HepG2 (cell line): ENCODE data around the gene PRPSAP1. TPM values are rescaled to one million over a fixed set of nuclear protein-coding genes. Genes with fewer than 3 reads are reported as not detected.
A peak's percentile ranks its signal among the peaks of the same experiment; 100 is the strongest.

Experiments
- CHD2 ChIP-seq: IDR thresholded peaks from 2 replicates; pipeline ENCODE4 v1.6.1; 2011; ENCODE audit warnings: low read depth, low read length, improper control_type of control experiment
- ETV6 ChIP-seq: sonication (generic); formaldehyde crosslinking; conservative IDR thresholded peaks from 2 replicates; pipeline ENCODE4 v1.4.0; 2020; ENCODE audit warnings: missing genetic modification reagents
- GABPB1 ChIP-seq: IDR thresholded peaks from 2 replicates; pipeline ENCODE4 v1.6.1; 2016; ENCODE audit warnings: mild to moderate bottlenecking, missing genetic modification reagents, moderate library complexity, missing compliant biosample characterization
- KLF16 ChIP-seq, 2 experiments: sonication (generic) in 1 of 2; formaldehyde crosslinking in 1 of 2; IDR thresholded peaks; 2 replicates each; pipeline versions ENCODE4 v1.6.1 to v1.8.0; 2016 to 2023; ENCODE audit warnings: missing genetic modification reagents in 2 of 2, missing compliant biosample characterization in 1 of 2
- MXI1 ChIP-seq: IDR thresholded peaks from 3 replicates; pipeline ENCODE4 v1.6.1; 2012; ENCODE audit warnings: low read depth, low read length, inconsistent platforms, borderline replicate concordance
- NFKBIZ ChIP-seq: IDR thresholded peaks from 2 replicates; pipeline ENCODE4 v1.6.1; 2018; ENCODE audit warnings: missing genetic modification reagents, missing compliant biosample characterization
- NR2F2 ChIP-seq: IDR thresholded peaks from 2 replicates; pipeline ENCODE4 v1.6.1; 2012; ENCODE audit warnings: low read depth, inconsistent platforms, borderline replicate concordance
- RBM22 ChIP-seq: fragments of 200-400 bp; formaldehyde crosslinking; optimal IDR thresholded peaks from 2 replicates; pipeline ENCODE3; 2017; ENCODE audit warnings: mild to moderate bottlenecking, low read length, moderate library complexity
- RXRB ChIP-seq: IDR thresholded peaks from 2 replicates; pipeline ENCODE4 v1.6.1; 2016; ENCODE audit warnings: borderline replicate concordance, missing genetic modification reagents, missing compliant biosample characterization
- THYN1 ChIP-seq: sonication (generic); formaldehyde crosslinking; IDR thresholded peaks from 2 replicates; pipeline ENCODE4 v1.8.1; 2023; ENCODE audit warnings: low read depth, mild to moderate bottlenecking, moderate library complexity, missing genetic modification reagents, borderline replicate concordance
- YEATS2 ChIP-seq: sonication (generic); formaldehyde crosslinking; IDR thresholded peaks from 2 replicates; pipeline ENCODE4 v1.4.0; 2020; ENCODE audit warnings: missing genetic modification reagents, borderline replicate concordance
- ZIK1 ChIP-seq: sonication (generic); formaldehyde crosslinking; IDR thresholded peaks from 2 replicates; pipeline ENCODE4 v1.5.0; 2020; ENCODE audit warnings: mild to moderate bottlenecking, low read depth, missing genetic modification reagents, borderline replicate concordance
- ZNF264 ChIP-seq: sonication (generic); formaldehyde crosslinking; IDR thresholded peaks from 2 replicates; pipeline ENCODE4 v1.4.0; 2020; ENCODE audit warnings: missing genetic modification reagents
- ZNF30 ChIP-seq: sonication (generic); formaldehyde crosslinking; IDR thresholded peaks from 2 replicates; pipeline ENCODE4 v1.5.0; 2020; ENCODE audit warnings: mild to moderate bottlenecking, missing genetic modification reagents
- ZNF615 ChIP-seq: sonication (generic); formaldehyde crosslinking; IDR thresholded peaks from 2 replicates; pipeline ENCODE4 v1.5.0; 2020; ENCODE audit warnings: mild to moderate bottlenecking, missing genetic modification reagents, borderline replicate concordance
- ZNF790 ChIP-seq: sonication (generic); formaldehyde crosslinking; IDR thresholded peaks from 2 replicates; pipeline ENCODE4 v1.8.0; 2022; ENCODE audit warnings: missing genetic modification reagents, mild to moderate bottlenecking, borderline replicate concordance
- ZNF878 ChIP-seq: sonication (generic); formaldehyde crosslinking; IDR thresholded peaks from 2 replicates; pipeline ENCODE4 v1.8.1; 2023; ENCODE audit warnings: mild to moderate bottlenecking, missing genetic modification reagents, moderate library complexity
- ZNF891 ChIP-seq: sonication (generic); formaldehyde crosslinking; IDR thresholded peaks from 2 replicates; pipeline ENCODE4 v1.5.0; 2020; ENCODE audit warnings: mild to moderate bottlenecking, missing genetic modification reagents
- polyA plus RNA-seq, 8 experiments: library from polyadenylated mRNA; depleted of rRNA in 3 of 8; stranded (reverse) in 7 of 8; unstranded in 1 of 8; fragments of >200 nt; fragmentation: Illumina TruSeq in 4 of 8; extraction: Trizol in 4 of 8; gene quantifications; 2 replicates each; pipeline versions ENCODE4 v1.2.1 to v1.2.3, GENCODE V29; 2011 to 2016; ENCODE audit warnings: low read depth in 4 of 8, missing spikeins in 1 of 8, mixed read lengths in 1 of 8; ENCODE audit not compliant: insufficient read depth in 1 of 8
- total RNA-seq, 5 experiments: library from RNA; depleted of rRNA; stranded (reverse); fragments of >200 nt; fragmentation: Illumina TruSeq; extraction: Trizol; gene quantifications; 2 replicates each; pipeline ENCODE4 v1.2.3, GENCODE V29; 2016; ENCODE audit warnings: low read depth in 1 of 5
- TF ChIP-seq, protein P1 (sequence below): sonication (generic); formaldehyde crosslinking; IDR thresholded peaks from 2 replicates; pipeline ENCODE4 v1.4.0; 2020; ENCODE audit warnings: missing genetic modification reagents
- TF ChIP-seq, protein P2 (sequence below): sonication (generic); formaldehyde crosslinking; IDR thresholded peaks from 2 replicates; pipeline ENCODE4 v1.9.0; 2021; ENCODE audit warnings: missing genetic modification reagents, mild to moderate bottlenecking, borderline replicate concordance
- TF ChIP-seq, protein P3 (sequence below): sonication (generic); formaldehyde crosslinking; IDR thresholded peaks from 2 replicates; pipeline ENCODE4 v1.5.0; 2020; ENCODE audit warnings: missing genetic modification reagents, mild to moderate bottlenecking, borderline replicate concordance
- TF ChIP-seq, protein P4 (sequence below): sonication (generic); formaldehyde crosslinking; IDR thresholded peaks from 2 replicates; pipeline ENCODE4 v1.5.1; 2020; ENCODE audit warnings: missing genetic modification reagents, mild to moderate bottlenecking, borderline replicate concordance

The PRPSAP1 gene
- total and polyA plus RNA-seq, 2 of the 13 experiments (the other 11 are each of a cell fraction or from before 2014, with no cell fraction given): 91.1 to 314 TPM

DNA sequence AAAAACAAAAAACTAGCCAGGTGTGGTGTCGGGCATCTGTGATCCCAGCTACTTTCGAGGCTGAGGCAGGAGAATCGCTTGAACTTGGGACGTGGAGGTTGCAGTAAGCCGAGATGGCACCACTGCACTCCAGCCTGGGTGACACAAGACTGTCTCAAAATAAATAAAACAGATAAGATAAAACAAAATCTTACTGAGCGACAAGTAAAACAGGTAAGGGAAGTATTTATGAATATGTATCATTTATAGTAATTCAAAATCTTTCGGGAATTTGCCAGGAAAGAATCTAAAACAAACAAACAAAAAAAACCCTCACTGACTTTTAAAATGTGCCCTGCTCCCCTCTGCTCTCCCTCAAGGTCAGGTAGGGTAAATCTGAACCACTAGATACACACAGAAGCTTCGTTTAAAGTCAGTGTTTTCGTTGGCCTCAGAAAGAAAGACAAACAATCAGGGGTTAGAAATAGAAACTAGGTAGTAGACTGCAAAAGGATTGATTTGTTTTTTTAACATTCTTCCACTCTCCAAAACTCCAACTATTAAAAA lies 2.1 kb downstream of the PRPSAP1 start (continued):
- TF ChIP-seq, protein P1, sequence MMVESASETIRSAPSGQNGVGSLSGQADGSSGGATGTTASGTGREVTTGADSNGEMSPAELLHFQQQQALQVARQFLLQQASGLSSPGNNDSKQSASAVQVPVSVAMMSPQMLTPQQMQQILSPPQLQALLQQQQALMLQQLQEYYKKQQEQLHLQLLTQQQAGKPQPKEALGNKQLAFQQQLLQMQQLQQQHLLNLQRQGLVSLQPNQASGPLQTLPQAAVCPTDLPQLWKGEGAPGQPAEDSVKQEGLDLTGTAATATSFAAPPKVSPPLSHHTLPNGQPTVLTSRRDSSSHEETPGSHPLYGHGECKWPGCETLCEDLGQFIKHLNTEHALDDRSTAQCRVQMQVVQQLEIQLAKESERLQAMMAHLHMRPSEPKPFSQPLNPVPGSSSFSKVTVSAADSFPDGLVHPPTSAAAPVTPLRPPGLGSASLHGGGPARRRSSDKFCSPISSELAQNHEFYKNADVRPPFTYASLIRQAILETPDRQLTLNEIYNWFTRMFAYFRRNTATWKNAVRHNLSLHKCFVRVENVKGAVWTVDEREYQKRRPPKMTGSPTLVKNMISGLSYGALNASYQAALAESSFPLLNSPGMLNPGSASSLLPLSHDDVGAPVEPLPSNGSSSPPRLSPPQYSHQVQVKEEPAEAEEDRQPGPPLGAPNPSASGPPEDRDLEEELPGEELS (CRISPR knock-in tag): peak; percentile 76
- TF ChIP-seq, protein P2, sequence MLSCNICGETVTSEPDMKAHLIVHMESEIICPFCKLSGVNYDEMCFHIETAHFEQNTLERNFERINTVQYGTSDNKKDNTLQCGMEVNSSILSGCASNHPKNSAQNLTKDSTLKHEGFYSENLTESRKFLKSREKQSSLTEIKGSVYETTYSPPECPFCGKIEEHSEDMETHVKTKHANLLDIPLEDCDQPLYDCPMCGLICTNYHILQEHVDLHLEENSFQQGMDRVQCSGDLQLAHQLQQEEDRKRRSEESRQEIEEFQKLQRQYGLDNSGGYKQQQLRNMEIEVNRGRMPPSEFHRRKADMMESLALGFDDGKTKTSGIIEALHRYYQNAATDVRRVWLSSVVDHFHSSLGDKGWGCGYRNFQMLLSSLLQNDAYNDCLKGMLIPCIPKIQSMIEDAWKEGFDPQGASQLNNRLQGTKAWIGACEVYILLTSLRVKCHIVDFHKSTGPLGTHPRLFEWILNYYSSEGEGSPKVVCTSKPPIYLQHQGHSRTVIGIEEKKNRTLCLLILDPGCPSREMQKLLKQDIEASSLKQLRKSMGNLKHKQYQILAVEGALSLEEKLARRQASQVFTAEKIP (CRISPR knock-in tag): no peak
- TF ChIP-seq NFKBIZ (CRISPR knock-in tag) (no peak), ZNF30 (CRISPR knock-in tag) (no peak), GABPB1 (CRISPR knock-in tag) (no peak), RBM22 (no peak), ZNF264 (CRISPR knock-in tag) (peak; percentile 30; the same call in 1 of the 2 replicates), RXRB (CRISPR knock-in tag) (peak; percentile 88), ZNF891 (no peak), ZNF615 (CRISPR knock-in tag) (no peak), ZNF790 (CRISPR knock-in tag) (no peak), NR2F2 (peak; percentile 75), ETV6 (no peak), ZNF878 (no peak), ZIK1 (CRISPR knock-in tag) (no peak), KLF16 (CRISPR knock-in tag; IDR thresholded peaks at IDR 0.05) (no peak), YEATS2 (CRISPR knock-in tag) (no peak), MXI1 (no peak), THYN1 (CRISPR knock-in tag) (no peak), CHD2 (no peak)
- TF ChIP-seq, protein P3, sequence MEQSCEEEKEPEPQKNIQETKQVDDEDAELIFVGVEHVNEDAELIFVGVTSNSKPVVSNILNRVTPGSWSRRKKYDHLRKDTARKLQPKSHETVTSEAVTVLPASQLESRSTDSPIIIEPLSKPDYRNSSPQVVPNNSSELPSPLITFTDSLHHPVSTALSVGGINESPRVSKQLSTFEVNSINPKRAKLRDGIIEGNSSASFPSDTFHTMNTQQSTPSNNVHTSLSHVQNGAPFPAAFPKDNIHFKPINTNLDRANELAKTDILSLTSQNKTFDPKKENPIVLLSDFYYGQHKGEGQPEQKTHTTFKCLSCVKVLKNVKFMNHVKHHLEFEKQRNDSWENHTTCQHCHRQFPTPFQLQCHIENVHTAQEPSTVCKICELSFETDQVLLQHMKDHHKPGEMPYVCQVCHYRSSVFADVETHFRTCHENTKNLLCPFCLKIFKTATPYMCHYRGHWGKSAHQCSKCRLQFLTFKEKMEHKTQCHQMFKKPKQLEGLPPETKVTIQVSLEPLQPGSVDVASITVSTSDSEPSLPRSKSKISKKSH (CRISPR knock-in tag): no peak
- TF ChIP-seq, protein P4, sequence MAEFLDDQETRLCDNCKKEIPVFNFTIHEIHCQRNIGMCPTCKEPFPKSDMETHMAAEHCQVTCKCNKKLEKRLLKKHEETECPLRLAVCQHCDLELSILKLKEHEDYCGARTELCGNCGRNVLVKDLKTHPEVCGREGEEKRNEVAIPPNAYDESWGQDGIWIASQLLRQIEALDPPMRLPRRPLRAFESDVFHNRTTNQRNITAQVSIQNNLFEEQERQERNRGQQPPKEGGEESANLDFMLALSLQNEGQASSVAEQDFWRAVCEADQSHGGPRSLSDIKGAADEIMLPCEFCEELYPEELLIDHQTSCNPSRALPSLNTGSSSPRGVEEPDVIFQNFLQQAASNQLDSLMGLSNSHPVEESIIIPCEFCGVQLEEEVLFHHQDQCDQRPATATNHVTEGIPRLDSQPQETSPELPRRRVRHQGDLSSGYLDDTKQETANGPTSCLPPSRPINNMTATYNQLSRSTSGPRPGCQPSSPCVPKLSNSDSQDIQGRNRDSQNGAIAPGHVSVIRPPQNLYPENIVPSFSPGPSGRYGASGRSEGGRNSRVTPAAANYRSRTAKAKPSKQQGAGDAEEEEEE (CRISPR knock-in tag): no peak
